H9 (cell line): ENCODE data around the gene CCDC7. TPM values are rescaled to one million over a fixed set of nuclear protein-coding genes. Genes with fewer than 3 reads are reported as not detected.

Source experiments
- DNase-seq: peaks from one replicate; pipeline ENCODE4 v3.0.0-alpha.2; 2017
- H2AFZ ChIP-seq: one replicate; pipeline ENCODE4 v1.6.1; 2013; ENCODE audit warnings: mild to moderate bottlenecking, low read length, control low read depth, moderate library complexity
- H2AK5ac ChIP-seq: 2 replicates; pipeline ENCODE4 v1.6.1; 2013; ENCODE audit warnings: low read length, control low read depth, mixed read lengths; ENCODE audit not compliant: insufficient read length
- H2BK120ac ChIP-seq: one replicate; pipeline ENCODE4 v1.6.1; 2013; ENCODE audit warnings: low read depth, mild to moderate bottlenecking, low read length, control low read depth, inconsistent platforms; ENCODE audit not compliant: poor library complexity, severe bottlenecking
- H2BK12ac ChIP-seq: 2 replicates; pipeline ENCODE4 v1.6.1; 2013; ENCODE audit warnings: low read length, control low read depth, mixed read lengths, low read depth; ENCODE audit not compliant: insufficient read length
- H2BK15ac ChIP-seq: 2 replicates; pipeline ENCODE4 v1.6.1; 2013; ENCODE audit warnings: low read depth, low read length, control low read depth
- H2BK20ac ChIP-seq: one replicate; pipeline ENCODE4 v1.6.1; 2013; ENCODE audit warnings: low read depth, mild to moderate bottlenecking, low read length, control low read depth, inconsistent platforms; ENCODE audit not compliant: poor library complexity, severe bottlenecking
- H2BK5ac ChIP-seq: 2 replicates; pipeline ENCODE4 v1.6.1; 2013; ENCODE audit warnings: low read length, control low read depth, mixed read lengths; ENCODE audit not compliant: insufficient read length
- H3K14ac ChIP-seq: 2 replicates; pipeline ENCODE4 v1.6.1; 2013; ENCODE audit warnings: low read length, control low read depth; ENCODE audit not compliant: insufficient read depth
- H3K18ac ChIP-seq: 2 replicates; pipeline ENCODE4 v1.6.1; 2013; ENCODE audit warnings: low read depth, mild to moderate bottlenecking, mixed read lengths, low read length, control low read depth; ENCODE audit not compliant: insufficient read length
- H3K23ac ChIP-seq: 2 replicates; pipeline ENCODE4 v1.6.1; 2013; ENCODE audit warnings: low read length, control low read depth, mixed read lengths, low read depth; ENCODE audit not compliant: insufficient read length
- H3K23me2 ChIP-seq: 2 replicates; pipeline ENCODE4 v1.6.1; 2013; ENCODE audit warnings: low read depth, mild to moderate bottlenecking, mixed read lengths, low read length, control low read depth; ENCODE audit not compliant: insufficient read length, poor library complexity, severe bottlenecking
- H3K27ac ChIP-seq: 2 replicates; pipeline ENCODE4 v1.5.1; 2013; ENCODE audit warnings: low read length, control low read depth, mixed read lengths, low read depth; ENCODE audit not compliant: insufficient read length
- H3K27me3 ChIP-seq: 2 replicates; pipeline ENCODE4 v1.6.1; 2013; ENCODE audit warnings: low read length, control low read depth, inconsistent platforms; ENCODE audit not compliant: insufficient read depth
- H3K4ac ChIP-seq: 2 replicates; pipeline ENCODE4 v1.6.1; 2013; ENCODE audit warnings: low read depth, mild to moderate bottlenecking, control low read depth, inconsistent platforms, low read length, moderate library complexity
- H3K4me1 ChIP-seq: 2 replicates; pipeline ENCODE4 v1.6.1; 2013; ENCODE audit warnings: low read length, control low read depth, inconsistent platforms; ENCODE audit not compliant: insufficient read depth
- H3K4me2 ChIP-seq: 2 replicates; pipeline ENCODE4 v1.6.1; 2013; ENCODE audit warnings: low read length, control low read depth, mixed read lengths; ENCODE audit not compliant: insufficient read length, insufficient read depth
- H3K56ac ChIP-seq: 2 replicates; pipeline ENCODE4 v1.6.1; 2013; ENCODE audit warnings: low read depth, mild to moderate bottlenecking, mixed read lengths, low read length, control low read depth; ENCODE audit not compliant: insufficient read length
- H3K79me1 ChIP-seq: 2 replicates; pipeline ENCODE4 v1.6.1; 2013; ENCODE audit warnings: low read depth, mild to moderate bottlenecking, moderate library complexity, low read length, control low read depth, inconsistent platforms; ENCODE audit not compliant: insufficient read depth, poor library complexity, severe bottlenecking
- H3K79me2 ChIP-seq: 2 replicates; pipeline ENCODE4 v1.6.1; 2013; ENCODE audit warnings: low read length, control low read depth, inconsistent platforms; ENCODE audit not compliant: insufficient read depth
- H3K9ac ChIP-seq: 2 replicates; pipeline ENCODE4 v1.6.1; 2013; ENCODE audit warnings: low read length, control low read depth, mixed read lengths; ENCODE audit not compliant: insufficient read length; ENCODE audit errors: extremely low read depth
- H3K9me3 ChIP-seq: one replicate; pipeline ENCODE4 v1.6.1; 2013; ENCODE audit warnings: low read depth, low read length, inconsistent platforms; ENCODE audit not compliant: control insufficient read depth
- H3T11ph ChIP-seq: one replicate; pipeline ENCODE4 v1.6.1; 2013; ENCODE audit warnings: mild to moderate bottlenecking, low read length, control low read depth, inconsistent platforms
- H4K20me1 ChIP-seq: one replicate; pipeline ENCODE4 v1.6.1; 2013; ENCODE audit not compliant: control insufficient read depth, insufficient read length, insufficient read depth
- H4K5ac ChIP-seq: 2 replicates; pipeline ENCODE4 v1.6.1; 2013; ENCODE audit warnings: low read depth, mild to moderate bottlenecking, mixed read lengths, low read length, control low read depth; ENCODE audit not compliant: insufficient read length
- H4K8ac ChIP-seq: replicated peaks from 2 replicates; pipeline ENCODE4 v1.6.1; 2013; ENCODE audit warnings: low read length, control low read depth, mixed read lengths, low read depth; ENCODE audit not compliant: insufficient read length
- H4K91ac ChIP-seq: 2 replicates; pipeline ENCODE4 v1.6.1; 2013; ENCODE audit warnings: low read depth, mild to moderate bottlenecking, moderate library complexity, mixed read lengths, low read length, control low read depth; ENCODE audit not compliant: insufficient read length
- H3K27ac Mint-ChIP-seq, 3 experiments: 2 replicates in 2 of 3; 3 replicates in 1 of 3; pipeline ENCODE4 v1.8.0; 2020 to 2021; ENCODE audit warnings: mixed read lengths in 3 of 3, mild to moderate bottlenecking in 1 of 3, moderate library complexity in 1 of 3
- H3K27me3 Mint-ChIP-seq: 2 replicates; pipeline ENCODE4 v1.8.0; 2021; ENCODE audit warnings: low read depth, mild to moderate bottlenecking, moderate library complexity, mixed read lengths
- H3K36me3 Mint-ChIP-seq, 3 experiments: 2 replicates in 2 of 3; 3 replicates in 1 of 3; pipeline ENCODE4 v1.8.0; 2020 to 2021; ENCODE audit warnings: low read depth in 3 of 3, mixed read lengths in 3 of 3; ENCODE audit not compliant: insufficient read depth in 1 of 3
- H3K4me1 Mint-ChIP-seq, 2 experiments: 2 replicates each; pipeline ENCODE4 v1.8.0; 2020; ENCODE audit warnings: mixed read lengths in 2 of 2
- H3K4me3 Mint-ChIP-seq, 2 experiments: 2 replicates in 1 of 2; 3 replicates in 1 of 2; pipeline ENCODE4 v1.8.0; 2020 to 2021; ENCODE audit warnings: mild to moderate bottlenecking in 2 of 2, mixed read lengths in 2 of 2, moderate library complexity in 1 of 2
- H3K9me3 Mint-ChIP-seq, 2 experiments: 2 replicates in 1 of 2; 3 replicates in 1 of 2; pipeline ENCODE4 v1.8.0; 2020; ENCODE audit warnings: mild to moderate bottlenecking in 2 of 2, mixed read lengths in 2 of 2, moderate library complexity in 1 of 2
- CTCF ChIP-seq: fragments of 200-600 bp; sonication (generic); conservative IDR thresholded peaks from 3 replicates; pipeline ENCODE4 v1.8.0; 2021; ENCODE audit warnings: antibody characterized with exemption, mild to moderate bottlenecking
- WGBS: extraction: QIAGEN DNeasy Blood & Tissue Kit; methylation state at CpG from one replicate; pipeline ENCODE4 v1.1.7; 2013; ENCODE audit warnings: missing lambda C conversion rate, low lambda C conversion rate, mixed read lengths; ENCODE audit not compliant: insufficient read length; ENCODE audit errors: extremely low coverage; 5-methylcytosine and 5-hydroxymethylcytosine counted together
- total RNA-seq: library from RNA; stranded (reverse); gene quantifications from 2 replicates; pipeline ENCODE4 v1.2.1, GENCODE V29; 2021

Gene CCDC7
- total RNA-seq, 1 experiment from 2014 or later: 1.6 TPM

GRCh38 chr10:32621969-32622368 lies 176.0 kb downstream of the CCDC7 start:
- Histone ChIP-seq H4K8ac (no peak overlapping the region), H4K91ac (no peak overlapping the region), H3T11ph (no peak overlapping the region), H3K9ac (no peak overlapping the region), H2BK120ac (no peak overlapping the region), H3K79me2 (no peaks in the 10 kb centered on the region), H2BK12ac (no peak overlapping the region), H3K4me1 (no peaks in the 10 kb centered on the region), H2AK5ac (no peak overlapping the region), H3K4me2 (no peak overlapping the region), H4K20me1 (no peaks in the 10 kb centered on the region), H3K14ac (no peak overlapping the region), H3K56ac (no peak overlapping the region), H3K27me3 (no peaks in the 10 kb centered on the region), H3K27ac (no peak overlapping the region), H3K79me1 (no peaks in the 10 kb centered on the region), H2BK5ac (no peak overlapping the region), H3K23me2 (no peaks in the 10 kb centered on the region), H2BK15ac (no peak overlapping the region), H2BK20ac (no peak overlapping the region), H2AFZ (no peak overlapping the region), H3K23ac (no peak overlapping the region), H4K5ac (no peak overlapping the region), H3K9me3 (no peaks in the 10 kb centered on the region), H3K4ac (no peak overlapping the region), H3K18ac (no peak overlapping the region)
- no peaks in the 10 kb centered on the region; the same call in 1 of the 2 replicates for H3K27me3 Mint-ChIP-seq
- no peak for TF ChIP-seq CTCF
- no CpG with 5 or more reads among the region's 1 CpG for WGBS
- H3K4me3 Mint-ChIP-seq: no peak overlapping the region
- H3K36me3 Mint-ChIP-seq: peaks cover 0 to 9% (median 4%) of the 10 kb centered on the region in 3 experiments; a peak in 3 of 7 replicates
- H3K9me3 Mint-ChIP-seq: peaks cover 7 to 11% of the 10 kb centered on the region in 2 experiments; a peak in 4 of 5 replicates
- no peak for DNase-seq
- no peaks in the 10 kb centered on the region for H3K4me1 Mint-ChIP-seq
- H3K27ac Mint-ChIP-seq: no peak overlapping the region
